ENCODE measurements around the gene BMP6. TPM values are rescaled to one million over a fixed set of nuclear protein-coding genes. Genes with fewer than 3 reads are reported as not detected.

BMP6 gene
- total RNA-seq, 2 experiments from 2014 or later: 0.38 to 1.1 TPM

DNA sequence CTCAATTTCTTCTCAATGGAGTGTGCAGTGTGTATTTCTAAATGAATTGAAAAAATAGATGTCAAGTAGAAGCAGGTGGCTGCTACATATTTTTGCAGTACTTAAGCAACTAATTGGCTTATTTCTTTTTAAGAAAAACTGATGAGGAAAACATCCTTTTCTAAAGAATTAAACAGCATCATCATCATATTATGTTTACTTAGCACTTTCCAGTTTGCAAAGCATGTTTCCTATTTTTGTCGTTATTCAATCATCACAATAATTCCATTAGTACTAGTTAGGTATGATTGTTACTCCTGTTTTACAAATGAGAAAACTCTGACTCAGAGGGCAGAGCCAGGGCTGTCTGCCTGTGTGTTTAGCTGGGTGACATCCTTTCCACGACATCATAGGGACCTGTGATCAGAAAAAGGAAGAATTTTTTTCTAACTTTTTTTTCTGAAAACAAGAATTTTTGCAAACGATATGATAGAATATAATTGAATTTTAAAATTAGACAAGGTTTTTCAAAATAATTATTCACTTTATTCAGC lies 22.7 kb upstream of the BMP6 start:
- Histone ChIP-seq H3K9me3 (ENCODE audit: low read length) (no peaks in the 10 kb centered on the region), H3K4me1 (ENCODE audit: insufficient read depth, low read length, poor library complexity, severe bottlenecking) (peaks cover 1% of the 10 kb centered on the region), H3K4me3 (ENCODE audit: low read depth, low read length, poor library complexity, severe bottlenecking) (no peak overlapping the region), H3K4me2 (ENCODE audit: low read length) (no peak overlapping the region), H4K20me1 (ENCODE audit: insufficient read depth, low read length) (no peaks in the 10 kb centered on the region), H3K27ac (ENCODE audit: low read depth, low read length, poor library complexity, severe bottlenecking) (no peak overlapping the region), H3K9me2 (ENCODE audit: insufficient read depth, low read length) (no peaks in the 10 kb centered on the region), H2AFZ (ENCODE audit: low read length) (no peak overlapping the region), H3K79me2 (ENCODE audit: insufficient read depth, low read depth, low read length) (no peaks in the 10 kb centered on the region), H3K36me3 (ENCODE audit: insufficient read depth, low read length) (no peaks in the 10 kb centered on the region)
- CTCF ChIA-PET (ENCODE audit: unreplicated experiment): no interaction called here
- intact Hi-C loops (cut with micrococcal nuclease; ENCODE audit: unreplicated experiment): no loop called here
- DNase-seq (ENCODE audit: low spot score): no peak
- POLR2A ChIA-PET: interaction anchor here (0.7 kb wide), 1 partner anchor 197 kb away, joined by 3 read pairs; no protein-coding TSS in a partner anchor
- no peak for TF ChIP-seq EZH2phosphoT487 (IDR thresholded peaks at IDR 0.05; ENCODE audit: borderline replicate concordance, low read depth, low read length)
- TF ChIP-seq, protein P1, sequence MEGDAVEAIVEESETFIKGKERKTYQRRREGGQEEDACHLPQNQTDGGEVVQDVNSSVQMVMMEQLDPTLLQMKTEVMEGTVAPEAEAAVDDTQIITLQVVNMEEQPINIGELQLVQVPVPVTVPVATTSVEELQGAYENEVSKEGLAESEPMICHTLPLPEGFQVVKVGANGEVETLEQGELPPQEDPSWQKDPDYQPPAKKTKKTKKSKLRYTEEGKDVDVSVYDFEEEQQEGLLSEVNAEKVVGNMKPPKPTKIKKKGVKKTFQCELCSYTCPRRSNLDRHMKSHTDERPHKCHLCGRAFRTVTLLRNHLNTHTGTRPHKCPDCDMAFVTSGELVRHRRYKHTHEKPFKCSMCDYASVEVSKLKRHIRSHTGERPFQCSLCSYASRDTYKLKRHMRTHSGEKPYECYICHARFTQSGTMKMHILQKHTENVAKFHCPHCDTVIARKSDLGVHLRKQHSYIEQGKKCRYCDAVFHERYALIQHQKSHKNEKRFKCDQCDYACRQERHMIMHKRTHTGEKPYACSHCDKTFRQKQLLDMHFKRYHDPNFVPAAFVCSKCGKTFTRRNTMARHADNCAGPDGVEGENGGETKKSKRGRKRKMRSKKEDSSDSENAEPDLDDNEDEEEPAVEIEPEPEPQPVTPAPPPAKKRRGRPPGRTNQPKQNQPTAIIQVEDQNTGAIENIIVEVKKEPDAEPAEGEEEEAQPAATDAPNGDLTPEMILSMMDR (conservative IDR thresholded peaks at IDR 0.05; ENCODE audit: low read length): no peak
- BruUV-seq (replicated peaks): no TSS peak

DNA sequence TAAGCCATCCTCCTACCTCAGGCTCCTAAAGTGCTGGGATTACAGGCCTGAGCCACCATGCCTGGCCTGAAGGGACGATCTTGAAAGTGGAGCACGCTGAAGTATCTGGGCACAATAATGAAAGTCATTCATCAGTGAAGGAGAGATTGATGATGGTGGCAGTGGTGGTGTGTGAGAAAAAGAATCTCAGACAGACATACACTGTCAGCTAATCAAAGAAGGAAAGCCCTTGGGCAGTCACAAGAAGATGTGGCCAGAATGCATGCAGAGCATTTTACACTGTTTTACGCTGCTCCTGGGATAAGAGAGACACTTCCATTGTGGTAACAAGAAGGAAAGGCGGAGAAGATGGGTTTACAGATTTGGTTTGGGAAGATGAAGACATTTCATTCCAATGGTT lies 20.4 kb upstream of the BMP6 start:
- Histone ChIP-seq H3K9me2 (ENCODE audit: insufficient read depth, low read length) (no peaks in the 10 kb centered on the region), H3K4me1 (ENCODE audit: insufficient read depth, low read length, poor library complexity, severe bottlenecking) (no peaks in the 10 kb centered on the region), H3K79me2 (ENCODE audit: insufficient read depth, low read depth, low read length) (no peaks in the 10 kb centered on the region), H3K4me2 (ENCODE audit: low read length) (no peak overlapping the region), H3K4me3 (ENCODE audit: low read depth, low read length, poor library complexity, severe bottlenecking) (no peak overlapping the region), H2AFZ (ENCODE audit: low read length) (no peak overlapping the region), H4K20me1 (ENCODE audit: insufficient read depth, low read length) (no peaks in the 10 kb centered on the region), H3K9me3 (ENCODE audit: low read length) (no peaks in the 10 kb centered on the region), H3K27ac (ENCODE audit: low read depth, low read length, poor library complexity, severe bottlenecking) (no peak overlapping the region), H3K36me3 (ENCODE audit: insufficient read depth, low read length) (no peaks in the 10 kb centered on the region)
- TF ChIP-seq, protein P1 (conservative IDR thresholded peaks at IDR 0.05; ENCODE audit: low read length): no peak
- TF ChIP-seq EZH2phosphoT487 (IDR thresholded peaks at IDR 0.05; ENCODE audit: borderline replicate concordance, low read depth, low read length): no peak
- no peak for DNase-seq (ENCODE audit: low spot score)
- BruUV-seq (replicated peaks): no TSS peak
- ChIA-PET CTCF (ENCODE audit: unreplicated experiment) (no interaction called here), POLR2A (no interaction called here)
- intact Hi-C loops (cut with micrococcal nuclease; ENCODE audit: unreplicated experiment): no loop called here

DNA sequence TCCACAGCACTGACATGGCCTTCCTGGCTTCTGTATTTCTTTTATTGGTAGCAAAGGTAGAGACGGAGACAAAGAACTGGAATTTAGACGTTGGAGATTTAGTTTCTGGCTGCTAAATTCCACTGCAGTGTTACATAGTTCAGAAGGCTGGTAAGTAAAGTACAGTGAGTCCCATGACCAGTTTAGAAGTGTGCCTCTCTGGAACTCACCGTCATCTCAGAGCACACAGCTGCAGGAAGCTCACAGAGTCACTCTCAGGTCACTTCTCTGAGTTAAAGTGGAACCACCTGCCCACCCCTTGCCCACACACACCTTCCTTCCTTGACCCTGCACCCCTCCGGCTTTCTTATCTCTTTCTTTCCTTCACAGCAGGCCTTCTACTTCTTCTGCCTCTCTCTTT lies 19.6 kb upstream of the BMP6 start:
- POLR2A ChIA-PET: no interaction called here
- BruUV-seq (replicated peaks): no TSS peak
- CTCF ChIA-PET (ENCODE audit: unreplicated experiment): no interaction called here
- no peak for DNase-seq (ENCODE audit: low spot score)
- Histone ChIP-seq H3K9me2 (ENCODE audit: insufficient read depth, low read length) (no peaks in the 10 kb centered on the region), H3K9me3 (ENCODE audit: low read length) (no peaks in the 10 kb centered on the region), H3K27ac (ENCODE audit: low read depth, low read length, poor library complexity, severe bottlenecking) (no peak overlapping the region), H3K36me3 (ENCODE audit: insufficient read depth, low read length) (no peaks in the 10 kb centered on the region), H3K79me2 (ENCODE audit: insufficient read depth, low read depth, low read length) (no peaks in the 10 kb centered on the region), H3K4me2 (ENCODE audit: low read length) (no peak overlapping the region), H3K4me1 (ENCODE audit: insufficient read depth, low read length, poor library complexity, severe bottlenecking) (no peaks in the 10 kb centered on the region), H2AFZ (ENCODE audit: low read length) (no peak overlapping the region), H4K20me1 (ENCODE audit: insufficient read depth, low read length) (no peaks in the 10 kb centered on the region), H3K4me3 (ENCODE audit: low read depth, low read length, poor library complexity, severe bottlenecking) (no peak overlapping the region)
- intact Hi-C loops (cut with micrococcal nuclease; ENCODE audit: unreplicated experiment): no loop called here
- TF ChIP-seq, protein P1 (conservative IDR thresholded peaks at IDR 0.05; ENCODE audit: low read length): no peak

All from OCI-LY7 (cell line).